Pulmonary artery endothelial cell (primary cell): ENCODE measurements around the gene ACP3. TPM values are rescaled to one million over a fixed set of nuclear protein-coding genes. Genes with fewer than 3 reads are reported as not detected.
"Not testable (repeated sequence)": the region's sequence is repeated elsewhere in the genome, so short reads cannot be mapped to it uniquely, and the experiment has no call there.

ENCODE experiments used
- DNase-seq: peaks from one replicate; pipeline ENCODE4 v3.0.0-alpha.2; 2011; ENCODE audit warnings: low read depth, low spot score
- total RNA-seq: library from RNA; depleted of rRNA; stranded (reverse); fragments of >200 nt; gene quantifications from 2 replicates; pipeline ENCODE4 v1.2.3, GENCODE V29; 2014

Gene ACP3
- total RNA-seq, result not detected in 2 replicates

- no peak for DNase-seq
These were observed at the start of gene ACP3 for GRCh38 chr3:132317229-132317948. ACP3 (plus strand) TSS chr3:132317407; CDS start chr3:132317457, 50 bp downstream.

- no peak for DNase-seq
These were observed 48.3 kb upstream of the ACP3 start for GRCh38 chr3:132268956-132269355.

GRCh38 chr3:132273036-132273435 lies 44.2 kb upstream of the ACP3 start:
- no peak for DNase-seq

GRCh38 chr3:132276228-132276906 lies 40.8 kb upstream of the ACP3 start:
- DNase-seq, result no peak

- DNase-seq, result no peak
These were observed 38.2 kb upstream of the ACP3 start for GRCh38 chr3:132279030-132279429.

- DNase-seq, result no peak
These were observed 33.8 kb upstream of the ACP3 start for GRCh38 chr3:132283440-132283839.

GRCh38 chr3:132283916-132284405 lies 33.2 kb upstream of the ACP3 start:
- DNase-seq, result no peak

GRCh38 chr3:132284781-132285619 lies 32.2 kb upstream of the ACP3 start:
- no peak for DNase-seq

- no peak for DNase-seq
These were observed 31.6 kb upstream of the ACP3 start for GRCh38 chr3:132285620-132285945.

GRCh38 chr3:132286035-132286434 lies 31.2 kb upstream of the ACP3 start:
- DNase-seq, result no peak

- no peak for DNase-seq
These were observed 28.9 kb upstream of the ACP3 start for GRCh38 chr3:132288357-132288756.

- DNase-seq, result no peak
These were observed 27.9 kb upstream of the ACP3 start for GRCh38 chr3:132289316-132289715.

- no peak for DNase-seq
These were observed 26.4 kb upstream of the ACP3 start for GRCh38 chr3:132290833-132291232.

- DNase-seq, result no peak
These were observed 25.2 kb upstream of the ACP3 start for GRCh38 chr3:132292042-132292441.

- DNase-seq, result no peak
These were observed 24.0 kb upstream of the ACP3 start for GRCh38 chr3:132293251-132293650.

- DNase-seq, result no peak
These were observed 22.3 kb upstream of the ACP3 start for GRCh38 chr3:132294906-132295305.

- DNase-seq, result not testable (repeated sequence)
These were observed 13.6 kb upstream of the ACP3 start for GRCh38 chr3:132303336-132304201.

GRCh38 chr3:132304351-132304750 lies 12.9 kb upstream of the ACP3 start:
- not testable (repeated sequence) for DNase-seq

- not testable (repeated sequence) for DNase-seq
These were observed 7.2 kb upstream of the ACP3 start for GRCh38 chr3:132310057-132310456.

- DNase-seq, result no peak
These were observed 5.9 kb upstream of the ACP3 start for GRCh38 chr3:132311316-132311715.

- no peak for DNase-seq
These were observed 5.4 kb upstream of the ACP3 start for GRCh38 chr3:132311841-132312240.
